ENCODE measurements around the gene SCN5A. TPM values are rescaled to one million over a fixed set of nuclear protein-coding genes. Genes with fewer than 3 reads are reported as not detected.

Gene SCN5A
- total RNA-seq, 4 donors from 2014 or later: 0.50 to 1.7 (median 0.81) TPM; not detected in 1

DNA sequence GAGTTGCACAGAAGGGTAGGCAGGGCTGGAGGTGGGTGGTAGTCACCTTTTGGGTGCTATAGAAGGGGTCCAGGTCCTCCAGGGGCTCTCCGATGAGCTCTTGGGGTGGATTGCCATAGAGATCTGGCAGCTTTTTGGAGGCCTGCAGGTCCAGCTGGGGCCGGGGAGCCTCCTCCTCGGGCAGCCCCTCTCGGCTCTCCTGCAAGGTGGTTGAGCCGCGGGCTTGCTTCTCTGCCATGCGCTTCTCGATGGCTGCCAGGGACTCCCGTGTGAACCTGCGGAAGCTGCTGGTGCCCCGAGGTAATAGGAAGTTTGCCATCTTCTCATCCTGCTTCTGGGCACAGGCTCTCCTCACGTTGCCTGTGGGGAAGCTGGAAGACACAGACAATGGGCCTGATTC, 16.5 kb downstream of the SCN5A start:
- no CpG with 5 or more reads among the region's 12 CpGs for WGBS, 2 donors (ENCODE audit: low coverage in 1 of 2)
- no peak for ATAC-seq

DNA sequence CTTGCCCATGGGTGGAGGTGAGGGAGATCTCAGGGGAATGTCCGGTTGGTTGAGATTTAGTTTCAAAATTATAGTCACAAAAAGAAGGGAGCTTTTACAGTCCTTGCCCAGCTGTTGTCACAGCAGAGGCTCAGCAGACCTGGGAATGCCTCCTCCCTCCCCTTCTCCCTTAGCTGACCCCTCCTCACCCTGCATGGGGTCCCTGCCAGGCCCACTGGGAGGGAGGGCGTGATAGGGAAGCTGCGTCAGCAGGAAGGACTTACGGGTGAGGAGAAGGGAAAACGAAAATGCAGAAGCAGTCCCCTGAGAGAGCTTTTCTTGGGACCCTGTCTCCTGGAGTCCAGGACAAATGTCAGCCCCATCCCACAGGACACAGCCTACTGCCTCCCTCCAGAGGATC, 18.9 kb downstream of the SCN5A start:
- no peak for ATAC-seq
- H3K27ac ChIP-seq: no peak overlapping the region
- H3K4me1 ChIP-seq: no peaks in the 10 kb centered on the region
- H3K27me3 ChIP-seq: peaks cover 9% of the 10 kb centered on the region
- no peak overlapping the region for H3K4me3 ChIP-seq
- H3K36me3 ChIP-seq: no peaks in the 10 kb centered on the region
- TF ChIP-seq EP300 (IDR thresholded peaks at IDR 0.05) (no peak), POLR2AphosphoS5 (IDR thresholded peaks at IDR 0.05) (no peak), POLR2A (IDR thresholded peaks at IDR 0.05) (no peak)
- TF ChIP-seq, protein P1, sequence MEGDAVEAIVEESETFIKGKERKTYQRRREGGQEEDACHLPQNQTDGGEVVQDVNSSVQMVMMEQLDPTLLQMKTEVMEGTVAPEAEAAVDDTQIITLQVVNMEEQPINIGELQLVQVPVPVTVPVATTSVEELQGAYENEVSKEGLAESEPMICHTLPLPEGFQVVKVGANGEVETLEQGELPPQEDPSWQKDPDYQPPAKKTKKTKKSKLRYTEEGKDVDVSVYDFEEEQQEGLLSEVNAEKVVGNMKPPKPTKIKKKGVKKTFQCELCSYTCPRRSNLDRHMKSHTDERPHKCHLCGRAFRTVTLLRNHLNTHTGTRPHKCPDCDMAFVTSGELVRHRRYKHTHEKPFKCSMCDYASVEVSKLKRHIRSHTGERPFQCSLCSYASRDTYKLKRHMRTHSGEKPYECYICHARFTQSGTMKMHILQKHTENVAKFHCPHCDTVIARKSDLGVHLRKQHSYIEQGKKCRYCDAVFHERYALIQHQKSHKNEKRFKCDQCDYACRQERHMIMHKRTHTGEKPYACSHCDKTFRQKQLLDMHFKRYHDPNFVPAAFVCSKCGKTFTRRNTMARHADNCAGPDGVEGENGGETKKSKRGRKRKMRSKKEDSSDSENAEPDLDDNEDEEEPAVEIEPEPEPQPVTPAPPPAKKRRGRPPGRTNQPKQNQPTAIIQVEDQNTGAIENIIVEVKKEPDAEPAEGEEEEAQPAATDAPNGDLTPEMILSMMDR (IDR thresholded peaks at IDR 0.05): no peak
- no peaks in the 10 kb centered on the region for H3K9me3 ChIP-seq
- 39 to 46% methylated on average over 3 of the region's 5 CpGs for WGBS, 2 donors (ENCODE audit: low coverage in 1 of 2)

More for the DNA sequence above, 16.5 kb downstream of the SCN5A start:
- TF ChIP-seq, protein P1 (IDR thresholded peaks at IDR 0.05): no peak
- TF ChIP-seq POLR2A (IDR thresholded peaks at IDR 0.05) (no peak), POLR2AphosphoS5 (IDR thresholded peaks at IDR 0.05) (no peak), EP300 (IDR thresholded peaks at IDR 0.05) (no peak)
- H3K27ac ChIP-seq: no peak overlapping the region
- H3K9me3 ChIP-seq: no peaks in the 10 kb centered on the region
- H3K4me3 ChIP-seq: no peak overlapping the region
- peaks cover 25% of the 10 kb centered on the region for H3K27me3 ChIP-seq
- no peaks in the 10 kb centered on the region for H3K36me3 ChIP-seq
- no peaks in the 10 kb centered on the region for H3K4me1 ChIP-seq

DNA sequence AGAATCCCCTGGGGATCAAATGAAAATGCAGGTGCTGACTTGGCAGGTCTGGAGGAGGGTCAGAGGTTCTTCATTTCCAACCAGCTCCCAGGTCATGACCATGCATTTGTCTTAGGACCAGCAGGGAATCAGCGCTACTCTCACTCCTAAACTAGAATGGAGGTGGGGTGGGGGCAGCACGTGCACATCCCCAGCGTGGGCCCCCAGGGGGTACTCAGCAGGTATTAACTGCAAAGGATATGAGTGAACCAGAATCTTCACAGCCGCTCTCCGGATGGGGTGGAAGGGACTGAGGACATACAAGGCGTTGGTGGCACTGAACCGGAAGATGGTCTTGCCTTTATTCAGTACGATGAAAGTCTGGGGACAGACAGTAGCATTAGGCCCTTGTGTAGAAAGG, 19.4 kb downstream of the SCN5A start:
- Histone ChIP-seq H3K4me1 (no peaks in the 10 kb centered on the region), H3K9me3 (no peaks in the 10 kb centered on the region), H3K27ac (no peak overlapping the region), H3K4me3 (no peak overlapping the region), H3K27me3 (peaks cover 9% of the 10 kb centered on the region), H3K36me3 (no peaks in the 10 kb centered on the region)
- WGBS, 2 donors (ENCODE audit: low coverage in 1 of 2): 67 to 80% methylated on average over 1 of the region's 8 CpGs
- TF ChIP-seq EP300 (IDR thresholded peaks at IDR 0.05): no peak
- TF ChIP-seq POLR2A (IDR thresholded peaks at IDR 0.05): no peak
- TF ChIP-seq, protein P1 (IDR thresholded peaks at IDR 0.05): no peak
- no peak for TF ChIP-seq POLR2AphosphoS5 (IDR thresholded peaks at IDR 0.05)
- ATAC-seq: no peak

DNA sequence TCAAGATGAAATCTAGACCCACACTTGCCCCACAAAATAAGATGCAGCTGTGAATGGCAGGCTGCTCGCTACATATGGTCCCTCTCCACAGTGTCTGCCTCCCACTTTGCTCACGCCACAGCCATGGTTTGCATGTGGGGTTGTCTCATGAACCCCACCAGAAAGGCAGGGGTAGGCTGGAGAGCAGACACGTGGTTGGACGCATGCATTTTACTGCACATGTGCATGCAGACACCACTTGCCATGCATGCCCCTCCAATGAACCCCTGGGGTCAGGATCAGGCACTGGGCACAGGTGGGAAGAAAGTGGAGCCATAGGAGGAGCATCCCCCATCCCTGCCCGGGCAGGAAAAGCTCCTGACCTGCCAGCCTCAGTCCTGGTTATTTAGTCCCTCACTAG, 20.7 kb downstream of the SCN5A start:
- H3K36me3 ChIP-seq: no peaks in the 10 kb centered on the region
- no peaks in the 10 kb centered on the region for H3K9me3 ChIP-seq
- H3K4me3 ChIP-seq: no peak overlapping the region
- no peak for ATAC-seq
- H3K27me3 ChIP-seq: peaks cover 9% of the 10 kb centered on the region
- no peak for TF ChIP-seq POLR2A (IDR thresholded peaks at IDR 0.05)
- TF ChIP-seq EP300 (IDR thresholded peaks at IDR 0.05): no peak
- TF ChIP-seq, protein P1 (IDR thresholded peaks at IDR 0.05): no peak
- TF ChIP-seq POLR2AphosphoS5 (IDR thresholded peaks at IDR 0.05): no peak
- WGBS, 2 donors (ENCODE audit: low coverage in 1 of 2): 100% methylated on average over 2 of the region's 5 CpGs; no CpG with 5 or more reads in 1 of the 2 donors
- H3K4me1 ChIP-seq: no peaks in the 10 kb centered on the region
- H3K27ac ChIP-seq: no peak overlapping the region

DNA sequence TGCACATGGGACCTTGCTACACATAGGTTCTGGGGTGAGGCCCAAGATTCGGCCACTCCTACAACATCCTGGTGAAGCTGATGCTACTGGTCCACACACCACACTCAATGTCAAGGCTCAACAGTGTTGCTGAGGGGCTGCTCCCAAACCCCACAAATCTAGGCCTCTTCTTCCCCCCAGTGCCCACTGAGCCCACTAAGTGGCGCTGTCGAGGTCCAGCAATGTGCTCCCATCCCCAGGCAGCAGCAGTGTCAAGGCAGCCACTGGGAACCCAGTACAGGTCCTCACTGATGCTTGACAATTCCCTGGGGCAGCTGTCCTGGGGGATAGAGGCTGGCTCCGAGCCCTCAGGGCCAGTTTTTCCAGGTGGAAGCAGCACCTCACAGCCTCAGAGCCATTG, 21.5 kb downstream of the SCN5A start:
- no peak overlapping the region for H3K27ac ChIP-seq
- no peak for ATAC-seq
- no peaks in the 10 kb centered on the region for H3K36me3 ChIP-seq
- H3K4me1 ChIP-seq: no peaks in the 10 kb centered on the region
- no peak overlapping the region for H3K4me3 ChIP-seq
- no CpG with 5 or more reads among the region's 4 CpGs for WGBS, 2 donors (ENCODE audit: low coverage in 1 of 2)
- H3K9me3 ChIP-seq: no peaks in the 10 kb centered on the region
- H3K27me3 ChIP-seq: peaks cover 9% of the 10 kb centered on the region
- no peak for TF ChIP-seq POLR2AphosphoS5 (IDR thresholded peaks at IDR 0.05)
- TF ChIP-seq POLR2A (IDR thresholded peaks at IDR 0.05): no peak
- TF ChIP-seq, protein P1 (IDR thresholded peaks at IDR 0.05): no peak
- TF ChIP-seq EP300 (IDR thresholded peaks at IDR 0.05): no peak
